Neural cell (in vitro differentiated cells): ENCODE measurements around the gene TYRO3. TPM values are rescaled to one million over a fixed set of nuclear protein-coding genes. Genes with fewer than 3 reads are reported as not detected.
"Not testable (repeated sequence)": the region's sequence is repeated elsewhere in the genome, so short reads cannot be mapped to it uniquely, and the experiment has no call there.

Source experiments
- H2AFZ ChIP-seq: fragments of 200-600, 300-800 bp; sonication (generic), shearing (Covaris generic); 2 replicates; pipeline ENCODE4 v1.6.0; 2014; ENCODE audit warnings: low read depth, mild to moderate bottlenecking, antibody characterized with exemption, low read length, moderate library complexity
- H3F3A ChIP-seq: fragments of 200-600 bp; shearing (Covaris generic); 2 replicates; pipeline ENCODE4 v1.6.1; 2016; ENCODE audit warnings: mild to moderate bottlenecking, moderate library complexity, mixed read lengths, antibody characterized with exemption, low read length; ENCODE audit not compliant: insufficient read depth, poor library complexity, severe bottlenecking
- H3K27ac ChIP-seq: fragments of 200-600, 300-800 bp; sonication (generic), shearing (Covaris generic); 2 replicates; pipeline ENCODE4 v1.5.1; 2014; ENCODE audit warnings: mild to moderate bottlenecking, low read length, moderate library complexity
- H3K27me3 ChIP-seq: fragments of 300-800, 200-600 bp; sonication (generic), shearing (Covaris generic); 2 replicates; pipeline ENCODE4 v1.6.0; 2014; ENCODE audit warnings: mild to moderate bottlenecking, low read depth, low read length, moderate library complexity; ENCODE audit not compliant: insufficient read depth
- H3K36me3 ChIP-seq: fragments of 300-800, 200-600 bp; sonication (generic), shearing (Covaris generic); 2 replicates; pipeline ENCODE4 v1.5.1; 2014; ENCODE audit warnings: mild to moderate bottlenecking, antibody characterized with exemption, low read length, moderate library complexity; ENCODE audit not compliant: insufficient read depth
- H3K4me2 ChIP-seq: fragments of 300-800, 200-600 bp; sonication (generic), shearing (Covaris generic); 2 replicates; pipeline ENCODE4 v1.6.0; 2014; ENCODE audit warnings: mild to moderate bottlenecking, low read length
- H3K4me3 ChIP-seq: fragments of 300-800, 200-600 bp; sonication (generic), shearing (Covaris generic); 2 replicates; pipeline ENCODE4 v1.5.1; 2014; ENCODE audit warnings: mild to moderate bottlenecking, low read length, moderate library complexity
- H3K79me2 ChIP-seq: fragments of 200-600 bp; shearing (Covaris generic); replicated peaks from 2 replicates; pipeline ENCODE4 v1.6.0; 2014; ENCODE audit warnings: mild to moderate bottlenecking, low read length, moderate library complexity; ENCODE audit not compliant: insufficient read depth
- H3K9ac ChIP-seq: fragments of 300-800, 200-600 bp; sonication (generic), shearing (Covaris generic); 2 replicates; pipeline ENCODE4 v1.6.1; 2016; ENCODE audit warnings: mild to moderate bottlenecking, low read length, mixed read lengths
- H3K9me2 ChIP-seq: fragments of 200-600 bp; shearing (Covaris generic); 2 replicates; pipeline ENCODE4 v1.6.1; 2016; ENCODE audit warnings: mild to moderate bottlenecking, low read length, mixed read lengths; ENCODE audit not compliant: insufficient read depth
- H3K9me3 ChIP-seq: fragments of 200-600, 300-800 bp; sonication (generic), shearing (Covaris generic); 2 replicates; pipeline ENCODE4 v1.6.1; 2016; ENCODE audit warnings: mild to moderate bottlenecking, mixed run types, low read length, moderate library complexity, mixed read lengths
- H4K20me1 ChIP-seq: fragments of 200-600 bp; shearing (Covaris generic); 2 replicates; pipeline ENCODE4 v1.6.1; 2016; ENCODE audit warnings: mild to moderate bottlenecking, mixed run types; ENCODE audit not compliant: insufficient read depth
- MXI1 ChIP-seq: fragments of 450-650 bp; conservative IDR thresholded peaks from 2 replicates; pipeline ENCODE4 v1.6.1; 2014; ENCODE audit warnings: antibody characterized with exemption, mild to moderate bottlenecking; ENCODE audit not compliant: poor library complexity, severe bottlenecking
- POLR2AphosphoS5 ChIP-seq: IDR thresholded peaks from 2 replicates; pipeline ENCODE4 v1.6.1; 2012
- RAD21 ChIP-seq: fragments of 450-650 bp; conservative IDR thresholded peaks from 2 replicates; pipeline ENCODE4 v1.6.1; 2014; ENCODE audit warnings: antibody characterized with exemption, mild to moderate bottlenecking, moderate library complexity
- SMC3 ChIP-seq: fragments of 450-650 bp; conservative IDR thresholded peaks from 2 replicates; pipeline ENCODE4 v1.6.1; 2014; ENCODE audit warnings: antibody characterized with exemption, mild to moderate bottlenecking, moderate library complexity; ENCODE audit not compliant: poor library complexity
- TAF1 ChIP-seq: IDR thresholded peaks from 2 replicates; pipeline ENCODE4 v1.6.1; 2012; ENCODE audit warnings: low read depth
- polyA plus RNA-seq: library from polyadenylated mRNA; depleted of rRNA; stranded (reverse); fragments of >200 nt; gene quantifications from 2 replicates; pipeline ENCODE4 v1.2.3, GENCODE V29; 2014
- TF ChIP-seq, protein P1 (sequence below): IDR thresholded peaks from 2 replicates; pipeline ENCODE4 v1.6.1; 2012; ENCODE audit warnings: borderline replicate concordance

Gene TYRO3
- polyA plus RNA-seq, 1 donor from 2014 or later: 12.1 TPM

DNA sequence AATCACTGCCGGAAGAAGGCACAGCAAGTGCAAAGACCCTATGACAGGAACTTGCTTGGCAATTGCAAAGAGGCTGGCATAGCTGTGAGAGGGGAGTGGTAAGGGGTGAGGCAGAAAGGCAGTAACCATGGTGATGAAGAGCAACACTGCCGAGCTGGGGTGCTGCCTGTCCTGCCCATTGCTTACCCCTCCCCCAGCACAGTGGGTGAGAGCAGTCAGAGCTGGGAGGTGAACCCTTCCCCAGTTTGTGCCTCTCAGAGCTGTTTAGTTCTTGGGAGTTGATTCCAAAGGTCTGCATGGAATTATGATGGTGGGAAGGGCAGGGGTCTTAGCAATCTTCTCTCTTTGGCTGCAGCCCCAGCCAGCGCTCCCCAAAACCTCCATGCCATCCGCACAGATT lies 8.8 kb downstream of the TYRO3 start:
- Histone ChIP-seq H2AFZ (no peak overlapping the region), H3K9me3 (no peaks in the 10 kb centered on the region), H3K79me2 (no peaks in the 10 kb centered on the region), H3K4me2 (no peak overlapping the region), H3K27ac (no peak overlapping the region), H3K27me3 (no peaks in the 10 kb centered on the region), H3K9ac (no peak overlapping the region), H3K36me3 (no peaks in the 10 kb centered on the region), H3F3A (no peaks in the 10 kb centered on the region), H4K20me1 (no peaks in the 10 kb centered on the region), H3K9me2 (no peaks in the 10 kb centered on the region), H3K4me3 (no peak overlapping the region)
- TF ChIP-seq, protein P1, sequence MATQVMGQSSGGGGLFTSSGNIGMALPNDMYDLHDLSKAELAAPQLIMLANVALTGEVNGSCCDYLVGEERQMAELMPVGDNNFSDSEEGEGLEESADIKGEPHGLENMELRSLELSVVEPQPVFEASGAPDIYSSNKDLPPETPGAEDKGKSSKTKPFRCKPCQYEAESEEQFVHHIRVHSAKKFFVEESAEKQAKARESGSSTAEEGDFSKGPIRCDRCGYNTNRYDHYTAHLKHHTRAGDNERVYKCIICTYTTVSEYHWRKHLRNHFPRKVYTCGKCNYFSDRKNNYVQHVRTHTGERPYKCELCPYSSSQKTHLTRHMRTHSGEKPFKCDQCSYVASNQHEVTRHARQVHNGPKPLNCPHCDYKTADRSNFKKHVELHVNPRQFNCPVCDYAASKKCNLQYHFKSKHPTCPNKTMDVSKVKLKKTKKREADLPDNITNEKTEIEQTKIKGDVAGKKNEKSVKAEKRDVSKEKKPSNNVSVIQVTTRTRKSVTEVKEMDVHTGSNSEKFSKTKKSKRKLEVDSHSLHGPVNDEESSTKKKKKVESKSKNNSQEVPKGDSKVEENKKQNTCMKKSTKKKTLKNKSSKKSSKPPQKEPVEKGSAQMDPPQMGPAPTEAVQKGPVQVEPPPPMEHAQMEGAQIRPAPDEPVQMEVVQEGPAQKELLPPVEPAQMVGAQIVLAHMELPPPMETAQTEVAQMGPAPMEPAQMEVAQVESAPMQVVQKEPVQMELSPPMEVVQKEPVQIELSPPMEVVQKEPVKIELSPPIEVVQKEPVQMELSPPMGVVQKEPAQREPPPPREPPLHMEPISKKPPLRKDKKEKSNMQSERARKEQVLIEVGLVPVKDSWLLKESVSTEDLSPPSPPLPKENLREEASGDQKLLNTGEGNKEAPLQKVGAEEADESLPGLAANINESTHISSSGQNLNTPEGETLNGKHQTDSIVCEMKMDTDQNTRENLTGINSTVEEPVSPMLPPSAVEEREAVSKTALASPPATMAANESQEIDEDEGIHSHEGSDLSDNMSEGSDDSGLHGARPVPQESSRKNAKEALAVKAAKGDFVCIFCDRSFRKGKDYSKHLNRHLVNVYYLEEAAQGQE: no peak
- TF ChIP-seq MXI1: no peak
- TF ChIP-seq POLR2AphosphoS5: no peak
- no peak for TF ChIP-seq RAD21
- TF ChIP-seq TAF1: no peak
- TF ChIP-seq SMC3: no peak

DNA sequence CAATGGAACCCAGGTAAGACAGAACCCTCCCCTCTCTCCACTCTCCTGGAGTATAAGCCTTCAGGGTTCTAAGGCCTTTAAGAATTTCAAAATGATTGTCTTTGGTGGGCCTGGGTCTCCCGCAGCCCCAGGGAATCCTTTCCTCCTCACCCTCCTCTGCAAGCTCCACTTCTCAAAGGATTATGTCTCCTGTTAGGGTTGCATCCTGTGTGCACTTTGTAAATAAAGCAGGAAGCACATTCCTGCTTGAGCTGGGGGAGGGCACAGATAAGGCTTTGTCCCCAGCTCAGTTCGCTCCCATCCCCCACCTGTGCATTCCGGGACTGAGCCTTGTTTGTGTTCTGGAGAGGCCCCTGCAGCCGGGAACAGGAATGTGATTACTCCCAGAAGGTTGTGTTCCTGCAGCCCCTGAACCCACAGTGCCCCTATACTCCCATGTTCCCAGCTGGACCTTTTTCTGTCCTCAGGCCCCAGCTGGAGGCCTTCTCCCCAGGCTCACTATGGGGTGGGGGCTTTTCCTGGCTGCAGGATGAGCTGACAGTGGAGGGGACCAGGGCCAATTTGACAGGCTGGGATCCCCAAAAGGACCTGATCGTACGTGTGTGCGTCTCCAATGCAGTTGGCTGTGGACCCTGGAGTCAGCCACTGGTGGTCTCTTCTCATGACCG lies 9.5 kb downstream of the TYRO3 start:
- TF ChIP-seq, protein P1: no peak
- no peak for TF ChIP-seq TAF1
- H3F3A ChIP-seq: no peaks in the 10 kb centered on the region
- H3K27me3 ChIP-seq: no peaks in the 10 kb centered on the region
- H3K9me2 ChIP-seq: no peaks in the 10 kb centered on the region
- no peak overlapping the region for H3K4me3 ChIP-seq
- H3K27ac ChIP-seq: no peak overlapping the region
- no peaks in the 10 kb centered on the region for H4K20me1 ChIP-seq
- no peaks in the 10 kb centered on the region for H3K36me3 ChIP-seq
- no peak overlapping the region for H2AFZ ChIP-seq
- H3K79me2 ChIP-seq: no peaks in the 10 kb centered on the region
- no peak overlapping the region for H3K9ac ChIP-seq
- H3K9me3 ChIP-seq: no peaks in the 10 kb centered on the region
- H3K4me2 ChIP-seq: no peak overlapping the region

DNA sequence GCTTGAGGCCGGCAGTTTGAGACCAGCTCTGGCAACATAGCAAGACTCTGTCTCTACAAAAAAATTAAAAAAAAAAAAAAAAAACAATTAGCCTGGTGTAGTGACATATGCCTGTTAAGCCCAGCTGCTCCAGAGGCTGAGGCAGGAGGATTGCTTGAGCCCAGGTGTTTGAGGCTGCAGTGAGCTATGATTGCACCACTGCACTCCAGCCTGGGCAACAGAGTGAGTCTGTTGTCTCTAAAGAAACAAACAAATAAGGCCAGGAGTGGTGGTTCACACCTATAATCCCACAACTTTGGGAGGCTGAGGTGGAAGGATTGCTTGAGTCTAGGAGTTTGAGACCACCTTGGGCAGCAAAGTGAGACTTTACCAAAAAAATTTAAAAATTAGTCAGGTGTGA lies 10.2 kb downstream of the TYRO3 start:
- not testable (repeated sequence) for H3K27ac ChIP-seq, H3K79me2 ChIP-seq, H3K9me2 ChIP-seq, H3K36me3 ChIP-seq, H4K20me1 ChIP-seq, H3K9me3 ChIP-seq, H3K9ac ChIP-seq, H3F3A ChIP-seq, H3K27me3 ChIP-seq, H3K4me3 ChIP-seq, H3K4me2 ChIP-seq, H2AFZ ChIP-seq
